Tibial nerve (tissue), 4 donors: ENCODE results near the gene TBC1D32.

Source experiments
- EP300 ChIP-seq, 2 donors: sonication (generic); formaldehyde crosslinking; IDR thresholded peaks; one replicate each; pipeline ENCODE4 v1.6.1; 2017; ENCODE audit warnings: antibody characterized with exemption in 2 of 2, mild to moderate bottlenecking in 1 of 2
- POLR2A ChIP-seq, 2 donors: fragments of 450-650 bp; IDR thresholded peaks; one replicate each; pipeline ENCODE4 v1.6.1; 2017; ENCODE audit warnings: antibody characterized with exemption in 2 of 2, mild to moderate bottlenecking in 2 of 2, moderate library complexity in 2 of 2
- TF ChIP-seq, protein P1 (sequence below), 5 experiments: fragments of 200-600 bp in 3 of 5; fragments of 450-650 bp in 2 of 5; sonication (generic) in 3 of 5; IDR thresholded peaks; one replicate each; pipeline ENCODE4 v1.5.1; 2016 to 2019; ENCODE audit warnings: antibody characterized with exemption in 5 of 5, mild to moderate bottlenecking in 3 of 5, moderate library complexity in 2 of 5

DNA sequence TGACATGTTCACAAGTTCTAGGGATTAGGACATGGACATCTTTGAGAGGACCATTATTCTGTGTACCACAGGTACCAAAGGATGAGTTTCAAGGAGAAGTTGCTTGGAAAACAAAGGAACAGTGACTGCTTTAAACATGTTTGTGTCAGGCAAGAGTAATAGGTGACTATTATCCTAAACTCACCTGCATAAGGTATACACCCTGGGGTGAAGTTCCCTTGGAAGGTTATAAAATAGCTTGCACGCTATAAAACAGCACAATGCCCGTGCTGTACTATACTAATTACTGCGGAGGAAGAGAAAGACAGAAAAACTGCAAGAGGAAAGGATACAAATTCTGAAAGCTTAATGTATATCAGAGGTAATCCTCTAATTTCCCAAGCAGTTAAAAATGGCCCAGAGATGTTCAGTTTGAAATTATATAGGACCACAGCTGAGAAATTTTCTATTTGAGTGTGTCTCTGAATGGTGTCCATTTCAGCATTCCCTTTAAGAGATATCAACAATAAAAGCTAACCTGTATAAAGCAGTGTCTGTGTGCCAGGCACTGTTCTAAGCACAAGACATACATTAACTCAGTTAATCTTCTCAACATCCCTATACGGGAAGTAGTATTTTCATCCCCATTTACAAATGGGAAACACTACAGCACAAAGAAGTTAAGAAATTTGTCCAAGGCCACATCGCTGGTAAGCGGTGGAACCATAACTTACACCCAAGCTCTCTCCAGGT, 19.7 kb downstream of the TBC1D32 start:
- TF ChIP-seq, protein P1, sequence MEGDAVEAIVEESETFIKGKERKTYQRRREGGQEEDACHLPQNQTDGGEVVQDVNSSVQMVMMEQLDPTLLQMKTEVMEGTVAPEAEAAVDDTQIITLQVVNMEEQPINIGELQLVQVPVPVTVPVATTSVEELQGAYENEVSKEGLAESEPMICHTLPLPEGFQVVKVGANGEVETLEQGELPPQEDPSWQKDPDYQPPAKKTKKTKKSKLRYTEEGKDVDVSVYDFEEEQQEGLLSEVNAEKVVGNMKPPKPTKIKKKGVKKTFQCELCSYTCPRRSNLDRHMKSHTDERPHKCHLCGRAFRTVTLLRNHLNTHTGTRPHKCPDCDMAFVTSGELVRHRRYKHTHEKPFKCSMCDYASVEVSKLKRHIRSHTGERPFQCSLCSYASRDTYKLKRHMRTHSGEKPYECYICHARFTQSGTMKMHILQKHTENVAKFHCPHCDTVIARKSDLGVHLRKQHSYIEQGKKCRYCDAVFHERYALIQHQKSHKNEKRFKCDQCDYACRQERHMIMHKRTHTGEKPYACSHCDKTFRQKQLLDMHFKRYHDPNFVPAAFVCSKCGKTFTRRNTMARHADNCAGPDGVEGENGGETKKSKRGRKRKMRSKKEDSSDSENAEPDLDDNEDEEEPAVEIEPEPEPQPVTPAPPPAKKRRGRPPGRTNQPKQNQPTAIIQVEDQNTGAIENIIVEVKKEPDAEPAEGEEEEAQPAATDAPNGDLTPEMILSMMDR (IDR thresholded peaks at IDR 0.05), result no peak
- TF ChIP-seq EP300 (IDR thresholded peaks at IDR 0.05) (no peak), POLR2A (IDR thresholded peaks at IDR 0.05) (no peak)
